CD4-positive, alpha-beta T cell (primary cell): Measurements from ENCODE around the gene NUP133. TPM values are rescaled to one million over a fixed set of nuclear protein-coding genes. Genes with fewer than 3 reads are reported as not detected.
A peak's percentile ranks its signal among the peaks of the same experiment; 100 is the strongest.
"Not testable (repeated sequence)": the region's sequence is repeated elsewhere in the genome, so short reads cannot be mapped to it uniquely, and the experiment has no call there.

Experiments used
- ATAC-seq: fragments of 200-7000 bp; cut with Tn5 transposase; one replicate; pipeline ENCODE4 v1.10.0; 2022; ENCODE audit warnings: mild to moderate bottlenecking; ENCODE audit not compliant: poor library complexity
- CTCF ChIA-PET: fragments of 350-600 bp; sonication (Branson Sonifier 250); formaldehyde crosslinking; loops from one replicate; lab custom pipeline; 2021; ENCODE audit warnings: antibody characterized with exemption, inconsistent platforms; lab: Charles Lee
- POLR2A ChIA-PET: fragments of 350-600 bp; sonication (Branson Sonifier 250); formaldehyde crosslinking; loops from one replicate; lab custom pipeline; 2021; ENCODE audit warnings: antibody characterized with exemption, inconsistent platforms; lab: Charles Lee
- DNase-seq, 14 experiments: peaks; one replicate each; pipeline ENCODE4 v3.0.0-alpha.2; 2013 to 2020; ENCODE audit warnings: mixed read lengths in 2 of 14
- H3K27ac ChIP-seq, 2 donors: one replicate each; pipeline versions ENCODE4 v1.5.1 to v1.7.0; 2013; ENCODE audit warnings: low read length in 2 of 2, low read depth in 1 of 2, mild to moderate bottlenecking in 1 of 2
- H3K27me3 ChIP-seq, 2 experiments: 1 replicate in 1 of 2; 2 replicates in 1 of 2; pipeline versions ENCODE4 v1.6.1 to v1.7.0; 2013; ENCODE audit warnings: low read length in 2 of 2, control low read depth in 1 of 2, mild to moderate bottlenecking in 1 of 2, moderate library complexity in 1 of 2; ENCODE audit not compliant: insufficient read depth in 2 of 2, control insufficient read depth in 1 of 2
- H3K36me3 ChIP-seq: one replicate; pipeline ENCODE4 v1.6.1; 2013; ENCODE audit warnings: low read length, control low read depth; ENCODE audit not compliant: insufficient read depth
- H3K4me1 ChIP-seq: one replicate; pipeline ENCODE4 v1.6.1; 2013; ENCODE audit warnings: low read length, control low read depth; ENCODE audit not compliant: insufficient read depth
- H3K4me3 ChIP-seq: one replicate; pipeline ENCODE4 v1.5.1; 2013; ENCODE audit warnings: mild to moderate bottlenecking, low read length, moderate library complexity
- H3K9me3 ChIP-seq, 2 experiments: 1 replicate in 1 of 2; 2 replicates in 1 of 2; pipeline versions ENCODE4 v1.6.1 to v1.7.0; 2013; ENCODE audit warnings: low read length in 2 of 2, mild to moderate bottlenecking in 2 of 2, control low read depth in 1 of 2, moderate library complexity in 1 of 2; ENCODE audit not compliant: control insufficient read depth in 1 of 2, insufficient read depth in 1 of 2
- H3K27ac Mint-ChIP-seq: one replicate; pipeline ENCODE4 v1.8.0; 2020; ENCODE audit warnings: mixed read lengths
- H3K27me3 Mint-ChIP-seq: one replicate; pipeline ENCODE4 v1.8.0; 2021; ENCODE audit warnings: mixed read lengths
- H3K36me3 Mint-ChIP-seq: one replicate; pipeline ENCODE4 v1.8.0; 2021; ENCODE audit warnings: low read depth, mixed read lengths
- H3K4me1 Mint-ChIP-seq: one replicate; pipeline ENCODE4 v1.8.0; 2021; ENCODE audit warnings: low read depth, mixed read lengths
- H3K4me3 Mint-ChIP-seq: one replicate; pipeline ENCODE4 v1.8.0; 2020; ENCODE audit warnings: mild to moderate bottlenecking, mixed read lengths
- H3K9me3 Mint-ChIP-seq: one replicate; pipeline ENCODE4 v1.8.0; 2020; ENCODE audit warnings: mixed read lengths
- intact Hi-C, 2 experiments: fragments of 100-400 bp; cut with DNase I in 1 of 2; cut with micrococcal nuclease in 1 of 2; formaldehyde crosslinking; loops; one replicate each; pipeline versions ENCODE4 v1.15.1 to v1.9.0; 2023 to 2025; cut with DNase I, micrococcal nuclease
- total RNA-seq, 174 experiments: library from RNA in 2 of 174; stranded (reverse) in 2 of 174; gene quantifications; one replicate each; pipeline ENCODE4 v1.2.3 and lab custom pipeline; 2021 to 2026
- TF ChIP-seq, protein P1 (sequence below): fragments of 200-600 bp; IDR thresholded peaks from one replicate; pipeline ENCODE4 v1.8.0; 2022; ENCODE audit warnings: antibody characterized with exemption, mild to moderate bottlenecking

NUP133 gene
- total RNA-seq, 2 experiments from 2014 or later = 42.0 to 45.3 TPM

GRCh38 chr1:229514578-229515275 is 6.6 kb upstream of the NUP133 start:
- H3K4me3 ChIP-seq = no peak overlapping the region
- H3K4me1 ChIP-seq = no peaks in the 10 kb centered on the region
- TF ChIP-seq, protein P1, sequence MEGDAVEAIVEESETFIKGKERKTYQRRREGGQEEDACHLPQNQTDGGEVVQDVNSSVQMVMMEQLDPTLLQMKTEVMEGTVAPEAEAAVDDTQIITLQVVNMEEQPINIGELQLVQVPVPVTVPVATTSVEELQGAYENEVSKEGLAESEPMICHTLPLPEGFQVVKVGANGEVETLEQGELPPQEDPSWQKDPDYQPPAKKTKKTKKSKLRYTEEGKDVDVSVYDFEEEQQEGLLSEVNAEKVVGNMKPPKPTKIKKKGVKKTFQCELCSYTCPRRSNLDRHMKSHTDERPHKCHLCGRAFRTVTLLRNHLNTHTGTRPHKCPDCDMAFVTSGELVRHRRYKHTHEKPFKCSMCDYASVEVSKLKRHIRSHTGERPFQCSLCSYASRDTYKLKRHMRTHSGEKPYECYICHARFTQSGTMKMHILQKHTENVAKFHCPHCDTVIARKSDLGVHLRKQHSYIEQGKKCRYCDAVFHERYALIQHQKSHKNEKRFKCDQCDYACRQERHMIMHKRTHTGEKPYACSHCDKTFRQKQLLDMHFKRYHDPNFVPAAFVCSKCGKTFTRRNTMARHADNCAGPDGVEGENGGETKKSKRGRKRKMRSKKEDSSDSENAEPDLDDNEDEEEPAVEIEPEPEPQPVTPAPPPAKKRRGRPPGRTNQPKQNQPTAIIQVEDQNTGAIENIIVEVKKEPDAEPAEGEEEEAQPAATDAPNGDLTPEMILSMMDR = peak; percentile 80
- H3K27me3 Mint-ChIP-seq = no peaks in the 10 kb centered on the region
- POLR2A ChIA-PET = interaction anchor here (0.9 to 1.9 kb wide), 2 partner anchors 43 to 256 kb away, joined by 3 to 7 read pairs; no protein-coding TSS in a partner anchor
- CTCF ChIA-PET = interaction anchor here (1.0 to 1.8 kb wide), 9 partner anchors 9 to 850 kb away, joined by 3 to 9 read pairs (median 6); partner anchors contain the start of gene ABCB10
- H3K9me3 Mint-ChIP-seq = no peaks in the 10 kb centered on the region
- ATAC-seq (peak; percentile 100), DNase-seq (peak; percentile 35 to 85 (median 52))
- H3K36me3 Mint-ChIP-seq = peaks cover 15% of the 10 kb centered on the region
- intact Hi-C loops = loop anchor here (1.0 to 5.0 kb wide), 4 partner anchors 244 to 848 kb away; no protein-coding TSS in a partner anchor
- H3K4me3 Mint-ChIP-seq = no peak overlapping the region
- no peaks in the 10 kb centered on the region for H3K9me3 ChIP-seq
- H3K27ac ChIP-seq = no peak overlapping the region
- H3K27ac Mint-ChIP-seq = peak overlapping the region; percentile 45
- H3K36me3 ChIP-seq = peaks cover 10% of the 10 kb centered on the region
- H3K4me1 Mint-ChIP-seq = peaks cover 7% of the 10 kb centered on the region
- H3K27me3 ChIP-seq = no peaks in the 10 kb centered on the region

GRCh38 chr1:229511625-229512024 is 3.5 kb upstream of the NUP133 start:
- H3K9me3 ChIP-seq, H3K27ac ChIP-seq, POLR2A ChIA-PET, ATAC-seq, H3K4me3 Mint-ChIP-seq, H3K9me3 Mint-ChIP-seq, H3K27ac Mint-ChIP-seq, CTCF ChIA-PET, H3K27me3 Mint-ChIP-seq, H3K27me3 ChIP-seq, H3K36me3 ChIP-seq, intact Hi-C loops, DNase-seq, H3K4me3 ChIP-seq: not testable (repeated sequence)
- H3K4me1 ChIP-seq = peaks cover 19% of the 10 kb centered on the region
- H3K4me1 Mint-ChIP-seq = peaks cover 36% of the 10 kb centered on the region
- H3K36me3 Mint-ChIP-seq = peaks cover 19% of the 10 kb centered on the region

GRCh38 chr1:229511201-229511600 is 3.1 kb upstream of the NUP133 start:
- H3K9me3 Mint-ChIP-seq, ATAC-seq, intact Hi-C loops, H3K9me3 ChIP-seq, H3K4me3 ChIP-seq, H3K27me3 Mint-ChIP-seq, CTCF ChIA-PET, H3K4me3 Mint-ChIP-seq, H3K27ac ChIP-seq, H3K27ac Mint-ChIP-seq, H3K27me3 ChIP-seq, DNase-seq, H3K36me3 ChIP-seq: not testable (repeated sequence)
- Mint-ChIP-seq H3K36me3 (peaks cover 19% of the 10 kb centered on the region), H3K4me1 (peaks cover 37% of the 10 kb centered on the region)
- H3K4me1 ChIP-seq = peaks cover 19% of the 10 kb centered on the region
- POLR2A ChIA-PET = interaction anchor here (1.6 kb wide), 1 partner anchor 257 kb away, joined by 5 read pairs; no protein-coding TSS in a partner anchor

- peak overlapping the region; percentile 97 for H3K4me3 Mint-ChIP-seq
- TF ChIP-seq, protein P1 = no peak
- H3K4me1 Mint-ChIP-seq = peaks cover 37% of the 10 kb centered on the region
- H3K36me3 ChIP-seq = no peaks in the 10 kb centered on the region
- no peaks in the 10 kb centered on the region for H3K27me3 ChIP-seq
- DNase-seq = no peak
- H3K4me3 ChIP-seq = no peak overlapping the region
- ChIA-PET POLR2A (interaction anchor here (1.5 to 3.3 kb wide), 4 partner anchors 11 to 256 kb away, joined by 3 to 49 read pairs (median 14); partner anchors contain the start of genes ABCB10 and CCSAP), CTCF (interaction anchor here (1.3 kb wide), 1 partner anchor 252 kb away, joined by 4 read pairs; no protein-coding TSS in a partner anchor)
- H3K9me3 ChIP-seq = no peaks in the 10 kb centered on the region
- H3K27me3 Mint-ChIP-seq = no peaks in the 10 kb centered on the region
- H3K4me1 ChIP-seq = peaks cover 19% of the 10 kb centered on the region
- peak overlapping the region; percentile 97 for H3K27ac Mint-ChIP-seq
- H3K27ac ChIP-seq = no peak overlapping the region
- H3K9me3 Mint-ChIP-seq = no peaks in the 10 kb centered on the region
- ATAC-seq = no peak
- intact Hi-C loops = loop anchor here (2.0 to 10.0 kb wide), 7 partner anchors 48 to 1365 kb away; partner anchors contain the start of genes ABCB10 (in 2 of the 2), COG2 (in 1 of the 2), GALNT2 (in 1 of the 2) and GJC2 (in 1 of the 2)
- H3K36me3 Mint-ChIP-seq = peaks cover 21% of the 10 kb centered on the region
Measured at GRCh38 chr1:229509576-229509975, 1.4 kb upstream of the NUP133 start.
